HEK293 (cell line): Measurements from ENCODE around the gene SLC2A8.

Source experiments
- KLF7 ChIP-seq: fragments of 450-650 bp; formaldehyde crosslinking; IDR thresholded peaks from 2 replicates; pipeline ENCODE4 v1.5.1; 2016; ENCODE audit warnings: missing biosample characterization, missing genetic modification characterization, borderline replicate concordance
- PRDM10 ChIP-seq: fragments of 450-650 bp; formaldehyde crosslinking; IDR thresholded peaks from 2 replicates; pipeline ENCODE4 v1.5.1; 2016; ENCODE audit warnings: missing biosample characterization, missing genetic modification characterization
- SETDB1 ChIP-seq: IDR thresholded peaks from one replicate; pipeline ENCODE4 v1.6.1; 2017; ENCODE audit warnings: mild to moderate bottlenecking, low read length, moderate library complexity, mixed read lengths; ENCODE audit not compliant: insufficient read length
- TSHZ1 ChIP-seq: fragments of 450-650 bp; formaldehyde crosslinking; IDR thresholded peaks from 2 replicates; pipeline ENCODE4 v1.5.1; 2016; ENCODE audit warnings: missing biosample characterization, missing genetic modification characterization, borderline replicate concordance
- YY2 ChIP-seq: fragments of 450-650 bp; formaldehyde crosslinking; IDR thresholded peaks from 2 replicates; pipeline ENCODE4 v1.5.1; 2016; ENCODE audit warnings: missing biosample characterization, missing genetic modification characterization
- ZBTB17 ChIP-seq: fragments of 450-650 bp; formaldehyde crosslinking; IDR thresholded peaks from 2 replicates; pipeline ENCODE4 v1.5.1; 2016; ENCODE audit warnings: missing biosample characterization, missing genetic modification characterization
- ZBTB48 ChIP-seq: fragments of 450-650 bp; formaldehyde crosslinking; IDR thresholded peaks from 2 replicates; pipeline ENCODE4 v1.5.1; 2016; ENCODE audit warnings: missing biosample characterization, missing genetic modification characterization
- ZFP69B ChIP-seq: fragments of 450-650 bp; formaldehyde crosslinking; IDR thresholded peaks from 2 replicates; pipeline ENCODE4 v1.5.1; 2016; ENCODE audit warnings: missing biosample characterization, missing genetic modification characterization
- ZNF114 ChIP-seq: fragments of 450-650 bp; formaldehyde crosslinking; IDR thresholded peaks from 2 replicates; pipeline ENCODE4 v1.5.0; 2017; ENCODE audit warnings: missing biosample characterization, missing genetic modification characterization
- ZNF146 ChIP-seq: fragments of 450-650 bp; formaldehyde crosslinking; IDR thresholded peaks from 2 replicates; pipeline ENCODE4 v1.5.1; 2016; ENCODE audit warnings: missing biosample characterization, missing genetic modification characterization
- ZNF169 ChIP-seq: fragments of 450-650 bp; formaldehyde crosslinking; IDR thresholded peaks from 2 replicates; pipeline ENCODE4 v1.5.1; 2016; ENCODE audit warnings: missing biosample characterization, missing genetic modification characterization
- ZNF202 ChIP-seq: fragments of 450-650 bp; formaldehyde crosslinking; IDR thresholded peaks from 2 replicates; pipeline ENCODE4 v1.5.1; 2016; ENCODE audit warnings: missing biosample characterization, missing genetic modification characterization, borderline replicate concordance
- ZNF280C ChIP-seq: fragments of 450-650 bp; formaldehyde crosslinking; IDR thresholded peaks from 2 replicates; pipeline ENCODE4 v1.5.1; 2016; ENCODE audit warnings: missing biosample characterization, missing genetic modification characterization
- ZNF473 ChIP-seq: fragments of 450-650 bp; formaldehyde crosslinking; IDR thresholded peaks from 2 replicates; pipeline ENCODE4 v1.5.1; 2017; ENCODE audit warnings: missing biosample characterization, missing genetic modification characterization
- ZNF510 ChIP-seq: fragments of 450-650 bp; formaldehyde crosslinking; IDR thresholded peaks from 2 replicates; pipeline ENCODE4 v1.5.1; 2018; ENCODE audit warnings: mild to moderate bottlenecking, missing genetic modification characterization, missing biosample characterization; ENCODE audit not compliant: insufficient replicate concordance
- ZNF549 ChIP-seq: fragments of 450-650 bp; IDR thresholded peaks from 2 replicates; pipeline ENCODE4 v1.5.1; 2018; ENCODE audit warnings: missing biosample characterization, missing genetic modification characterization, mild to moderate bottlenecking, inconsistent platforms, moderate library complexity
- ZNF596 ChIP-seq: fragments of 450-650 bp; IDR thresholded peaks from 2 replicates; pipeline ENCODE4 v1.5.0; 2018; ENCODE audit warnings: missing biosample characterization, mild to moderate bottlenecking, missing genetic modification characterization, moderate library complexity
- ZNF677 ChIP-seq: fragments of 450-650 bp; IDR thresholded peaks from 2 replicates; pipeline ENCODE4 v1.5.0; 2018; ENCODE audit warnings: missing biosample characterization, mild to moderate bottlenecking, missing genetic modification characterization, moderate library complexity
- ZNF776 ChIP-seq: fragments of 450-650 bp; formaldehyde crosslinking; IDR thresholded peaks from 2 replicates; pipeline ENCODE4 v1.5.0; 2017; ENCODE audit warnings: missing biosample characterization, missing genetic modification characterization, borderline replicate concordance
- ZNF785 ChIP-seq: fragments of 450-650 bp; formaldehyde crosslinking; IDR thresholded peaks from 2 replicates; pipeline ENCODE4 v1.5.1; 2016; ENCODE audit warnings: missing biosample characterization, missing genetic modification characterization
- TF ChIP-seq, protein P1 (sequence below): fragments of 450-650 bp; IDR thresholded peaks from 2 replicates; pipeline ENCODE4 v1.5.1; 2018; ENCODE audit warnings: missing biosample characterization, mild to moderate bottlenecking, missing genetic modification characterization
- TF ChIP-seq, protein P2 (sequence below): fragments of 450-650 bp; formaldehyde crosslinking; IDR thresholded peaks from 2 replicates; pipeline ENCODE4 v1.5.1; 2016; ENCODE audit warnings: missing biosample characterization, missing genetic modification characterization, borderline replicate concordance
- TF ChIP-seq, protein P3 (sequence below): fragments of 450-650 bp; formaldehyde crosslinking; IDR thresholded peaks from 2 replicates; pipeline ENCODE4 v1.5.1; 2017; ENCODE audit warnings: missing biosample characterization, missing genetic modification characterization
- TF ChIP-seq, protein P4 (sequence below): fragments of 450-650 bp; formaldehyde crosslinking; IDR thresholded peaks from 2 replicates; pipeline ENCODE4 v1.5.1; 2016; ENCODE audit warnings: missing biosample characterization, missing genetic modification characterization

The SLC2A8 gene

DNA sequence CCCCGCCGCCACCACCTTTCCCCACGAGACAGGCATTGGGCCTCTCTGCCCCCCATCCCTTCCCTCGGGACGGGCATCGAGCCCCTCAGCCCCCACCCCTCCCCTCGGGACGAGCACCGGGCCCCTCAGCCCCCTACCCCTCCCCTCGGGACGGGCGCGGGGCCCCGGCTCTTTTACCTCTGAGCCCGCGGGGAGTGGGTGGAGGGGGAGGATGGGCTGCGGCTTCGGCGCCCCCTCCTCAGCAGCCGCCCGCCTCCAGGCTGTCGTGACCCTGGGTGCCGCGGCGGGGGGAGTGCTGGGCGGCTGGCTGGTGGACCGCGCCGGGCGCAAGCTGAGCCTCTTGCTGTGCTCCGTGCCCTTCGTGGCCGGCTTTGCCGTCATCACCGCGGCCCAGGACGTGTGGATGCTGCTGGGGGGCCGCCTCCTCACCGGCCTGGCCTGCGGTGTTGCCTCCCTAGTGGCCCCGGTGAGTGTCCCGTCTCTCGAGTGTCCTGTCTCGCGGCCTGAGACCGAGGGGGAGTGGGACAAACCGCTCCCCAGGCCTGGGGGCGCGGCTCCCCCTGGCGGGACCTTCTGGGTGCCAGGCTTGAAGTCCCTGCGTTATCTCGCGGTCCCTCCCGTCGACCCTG, 791 bp downstream of the SLC2A8 start (continued):
- TF ChIP-seq, protein P1, sequence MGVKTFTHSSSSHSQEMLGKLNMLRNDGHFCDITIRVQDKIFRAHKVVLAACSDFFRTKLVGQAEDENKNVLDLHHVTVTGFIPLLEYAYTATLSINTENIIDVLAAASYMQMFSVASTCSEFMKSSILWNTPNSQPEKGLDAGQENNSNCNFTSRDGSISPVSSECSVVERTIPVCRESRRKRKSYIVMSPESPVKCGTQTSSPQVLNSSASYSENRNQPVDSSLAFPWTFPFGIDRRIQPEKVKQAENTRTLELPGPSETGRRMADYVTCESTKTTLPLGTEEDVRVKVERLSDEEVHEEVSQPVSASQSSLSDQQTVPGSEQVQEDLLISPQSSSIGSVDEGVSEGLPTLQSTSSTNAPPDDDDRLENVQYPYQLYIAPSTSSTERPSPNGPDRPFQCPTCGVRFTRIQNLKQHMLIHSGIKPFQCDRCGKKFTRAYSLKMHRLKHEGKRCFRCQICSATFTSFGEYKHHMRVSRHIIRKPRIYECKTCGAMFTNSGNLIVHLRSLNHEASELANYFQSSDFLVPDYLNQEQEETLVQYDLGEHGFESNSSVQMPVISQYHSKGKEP (tag by site-specific recombination): no peak
- no peak for TF ChIP-seq ZNF510
- no peak for TF ChIP-seq ZNF114 (tag by site-specific recombination)
- no peak for TF ChIP-seq ZNF169 (tag by site-specific recombination)
- TF ChIP-seq PRDM10 (tag by site-specific recombination): peak; percentile 49; the same call in 1 of the 2 replicates
- TF ChIP-seq KLF7 (tag by site-specific recombination): no peak
- TF ChIP-seq ZNF776 (tag by site-specific recombination): no peak
- TF ChIP-seq ZNF596: no peak
- no peak for TF ChIP-seq SETDB1
- TF ChIP-seq TSHZ1 (tag by site-specific recombination): no peak
- TF ChIP-seq YY2: no peak
- no peak for TF ChIP-seq ZFP69B (tag by site-specific recombination)
- 0 out of 2 replicates have a peak, but pooled peaks have one; percentile 22 for TF ChIP-seq ZBTB48 (tag by site-specific recombination)
- TF ChIP-seq, protein P2, sequence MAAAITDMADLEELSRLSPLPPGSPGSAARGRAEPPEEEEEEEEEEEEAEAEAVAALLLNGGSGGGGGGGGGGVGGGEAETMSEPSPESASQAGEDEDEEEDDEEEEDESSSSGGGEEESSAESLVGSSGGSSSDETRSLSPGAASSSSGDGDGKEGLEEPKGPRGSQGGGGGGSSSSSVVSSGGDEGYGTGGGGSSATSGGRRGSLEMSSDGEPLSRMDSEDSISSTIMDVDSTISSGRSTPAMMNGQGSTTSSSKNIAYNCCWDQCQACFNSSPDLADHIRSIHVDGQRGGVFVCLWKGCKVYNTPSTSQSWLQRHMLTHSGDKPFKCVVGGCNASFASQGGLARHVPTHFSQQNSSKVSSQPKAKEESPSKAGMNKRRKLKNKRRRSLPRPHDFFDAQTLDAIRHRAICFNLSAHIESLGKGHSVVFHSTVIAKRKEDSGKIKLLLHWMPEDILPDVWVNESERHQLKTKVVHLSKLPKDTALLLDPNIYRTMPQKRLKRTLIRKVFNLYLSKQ (tag by site-specific recombination): no peak
- TF ChIP-seq ZNF549 (tag by site-specific recombination): no peak
- TF ChIP-seq, protein P3, sequence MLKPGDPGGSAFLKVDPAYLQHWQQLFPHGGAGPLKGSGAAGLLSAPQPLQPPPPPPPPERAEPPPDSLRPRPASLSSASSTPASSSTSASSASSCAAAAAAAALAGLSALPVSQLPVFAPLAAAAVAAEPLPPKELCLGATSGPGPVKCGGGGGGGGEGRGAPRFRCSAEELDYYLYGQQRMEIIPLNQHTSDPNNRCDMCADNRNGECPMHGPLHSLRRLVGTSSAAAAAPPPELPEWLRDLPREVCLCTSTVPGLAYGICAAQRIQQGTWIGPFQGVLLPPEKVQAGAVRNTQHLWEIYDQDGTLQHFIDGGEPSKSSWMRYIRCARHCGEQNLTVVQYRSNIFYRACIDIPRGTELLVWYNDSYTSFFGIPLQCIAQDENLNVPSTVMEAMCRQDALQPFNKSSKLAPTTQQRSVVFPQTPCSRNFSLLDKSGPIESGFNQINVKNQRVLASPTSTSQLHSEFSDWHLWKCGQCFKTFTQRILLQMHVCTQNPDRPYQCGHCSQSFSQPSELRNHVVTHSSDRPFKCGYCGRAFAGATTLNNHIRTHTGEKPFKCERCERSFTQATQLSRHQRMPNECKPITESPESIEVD (tag by site-specific recombination): no peak
- no peak for TF ChIP-seq ZNF280C (tag by site-specific recombination)
- TF ChIP-seq ZNF473 (tag by site-specific recombination): no peak
- TF ChIP-seq, protein P4, sequence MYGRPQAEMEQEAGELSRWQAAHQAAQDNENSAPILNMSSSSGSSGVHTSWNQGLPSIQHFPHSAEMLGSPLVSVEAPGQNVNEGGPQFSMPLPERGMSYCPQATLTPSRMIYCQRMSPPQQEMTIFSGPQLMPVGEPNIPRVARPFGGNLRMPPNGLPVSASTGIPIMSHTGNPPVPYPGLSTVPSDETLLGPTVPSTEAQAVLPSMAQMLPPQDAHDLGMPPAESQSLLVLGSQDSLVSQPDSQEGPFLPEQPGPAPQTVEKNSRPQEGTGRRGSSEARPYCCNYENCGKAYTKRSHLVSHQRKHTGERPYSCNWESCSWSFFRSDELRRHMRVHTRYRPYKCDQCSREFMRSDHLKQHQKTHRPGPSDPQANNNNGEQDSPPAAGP (tag by site-specific recombination): no peak
- TF ChIP-seq ZNF202 (tag by site-specific recombination): no peak
- no peak for TF ChIP-seq ZBTB17
- TF ChIP-seq ZNF146 (tag by site-specific recombination): no peak
- no peak for TF ChIP-seq ZNF785
- TF ChIP-seq ZNF677 (tag by site-specific recombination): no peak
